DOHH2 (cell line): ENCODE data around the gene IL17D.

Source experiments
- H3F3A ChIP-seq: fragments of 200-600 bp; sonication (generic), shearing (Covaris generic); 2 replicates; pipeline ENCODE4 v1.6.0; 2016; ENCODE audit warnings: antibody characterized with exemption, mild to moderate bottlenecking; ENCODE audit not compliant: control insufficient read depth, insufficient read depth
- H3K27ac ChIP-seq: fragments of 200-600 bp; sonication (generic); 2 replicates; pipeline ENCODE4 v1.5.1; 2014; ENCODE audit warnings: low read depth, mild to moderate bottlenecking, low read length, moderate library complexity
- H3K27me3 ChIP-seq: fragments of 200-600 bp; sonication (generic); 2 replicates; pipeline ENCODE4 v1.6.1; 2014; ENCODE audit warnings: mild to moderate bottlenecking, low read length, mixed read lengths; ENCODE audit not compliant: control insufficient read depth
- H3K36me3 ChIP-seq: fragments of 200-600 bp; sonication (generic); 2 replicates; pipeline ENCODE4 v1.6.1; 2014; ENCODE audit warnings: mild to moderate bottlenecking, low read length, moderate library complexity, mixed read lengths; ENCODE audit not compliant: control insufficient read depth
- H3K4me1 ChIP-seq: fragments of 200-600 bp; sonication (generic); 2 replicates; pipeline ENCODE4 v1.6.1; 2014; ENCODE audit warnings: mild to moderate bottlenecking, low read length, mixed read lengths; ENCODE audit not compliant: control insufficient read depth
- H3K4me2 ChIP-seq: fragments of 200-600 bp; sonication (generic); 2 replicates; pipeline ENCODE4 v1.6.0; 2014; ENCODE audit warnings: mild to moderate bottlenecking, low read length, moderate library complexity
- H3K4me3 ChIP-seq: fragments of 200-600 bp; sonication (generic); 2 replicates; pipeline ENCODE4 v1.5.1; 2014; ENCODE audit warnings: mild to moderate bottlenecking, low read length, mixed read lengths
- H3K79me2 ChIP-seq: fragments of 200-600 bp; sonication (generic); 2 replicates; pipeline ENCODE4 v1.6.1; 2014; ENCODE audit warnings: mild to moderate bottlenecking, low read length, mixed read lengths; ENCODE audit not compliant: control insufficient read depth
- H3K9me2 ChIP-seq: fragments of 200-600 bp; sonication (generic); replicated peaks from 2 replicates; pipeline ENCODE4 v1.6.1; 2014; ENCODE audit warnings: mild to moderate bottlenecking, low read length, mixed read lengths; ENCODE audit not compliant: control insufficient read depth
- H3K9me3 ChIP-seq: fragments of 200-600 bp; sonication (generic); 2 replicates; pipeline ENCODE4 v1.6.1; 2014; ENCODE audit warnings: antibody characterized with exemption, low read length, mixed read lengths; ENCODE audit not compliant: control insufficient read depth, insufficient read depth
- H4K20me1 ChIP-seq: fragments of 200-600 bp; sonication (generic); 2 replicates; pipeline ENCODE4 v1.6.0; 2014; ENCODE audit warnings: low read depth, mild to moderate bottlenecking, antibody characterized with exemption, low read length, moderate library complexity; ENCODE audit not compliant: control insufficient read depth, insufficient read depth
- CTCF ChIP-seq: fragments of 200-600 bp; sonication (generic); IDR thresholded peaks from one replicate; pipeline ENCODE4 v1.5.1; 2014; ENCODE audit warnings: antibody characterized with exemption, mild to moderate bottlenecking, low read depth, low read length; ENCODE audit not compliant: poor library complexity, severe bottlenecking
- EZH2phosphoT487 ChIP-seq: fragments of 200-600 bp; sonication (generic); IDR thresholded peaks from 2 replicates; pipeline ENCODE4 v1.6.1; 2017; ENCODE audit warnings: borderline replicate concordance, mild to moderate bottlenecking, antibody characterized with exemption, low read length, moderate library complexity, mixed read lengths

Gene IL17D

GRCh38 chr13:20718958-20719566, 15.6 kb downstream of the IL17D start:
- H4K20me1 ChIP-seq, result no peaks in the 10 kb centered on the region
- no peaks in the 10 kb centered on the region for H3K9me3 ChIP-seq
- no peaks in the 10 kb centered on the region for H3K79me2 ChIP-seq

GRCh38 chr13:20719783-20720182, 16.3 kb downstream of the IL17D start:
- Histone ChIP-seq H3K9me3 (no peaks in the 10 kb centered on the region), H3K27ac (no peak overlapping the region)

More at GRCh38 chr13:20718958-20719566, 15.6 kb downstream of the IL17D start:
- H3K36me3 ChIP-seq, result no peaks in the 10 kb centered on the region
- no peaks in the 10 kb centered on the region for H3K4me1 ChIP-seq
- TF ChIP-seq EZH2phosphoT487, result no peak
- no peak for TF ChIP-seq CTCF
- no peaks in the 10 kb centered on the region for H3K9me2 ChIP-seq
- H3K27me3 ChIP-seq, result peaks cover 2% of the 10 kb centered on the region
- H3K4me2 ChIP-seq, result no peak overlapping the region
- H3K4me3 ChIP-seq, result no peak overlapping the region
- no peak overlapping the region for H3K27ac ChIP-seq
- H3F3A ChIP-seq, result no peaks in the 10 kb centered on the region

GRCh38 chr13:20720499-20720898, 17.0 kb downstream of the IL17D start:
- no peaks in the 10 kb centered on the region for H3K9me3 ChIP-seq
- H3K79me2 ChIP-seq, result no peaks in the 10 kb centered on the region
- no peaks in the 10 kb centered on the region for H3F3A ChIP-seq
- no peaks in the 10 kb centered on the region for H3K36me3 ChIP-seq
- H3K4me3 ChIP-seq, result no peak overlapping the region
- no peaks in the 10 kb centered on the region for H3K4me1 ChIP-seq
- H3K27ac ChIP-seq, result no peak overlapping the region
- H4K20me1 ChIP-seq, result no peaks in the 10 kb centered on the region
- H3K4me2 ChIP-seq, result no peak overlapping the region
- no peaks in the 10 kb centered on the region for H3K27me3 ChIP-seq
- TF ChIP-seq EZH2phosphoT487 (no peak), CTCF (no peak)
- H3K9me2 ChIP-seq, result no peaks in the 10 kb centered on the region

More at GRCh38 chr13:20719783-20720182, 16.3 kb downstream of the IL17D start:
- no peaks in the 10 kb centered on the region for H4K20me1 ChIP-seq
- H3K36me3 ChIP-seq, result no peaks in the 10 kb centered on the region
- H3K4me1 ChIP-seq, result no peaks in the 10 kb centered on the region
- TF ChIP-seq CTCF, result no peak
- TF ChIP-seq EZH2phosphoT487, result no peak
- no peak overlapping the region for H3K4me3 ChIP-seq
- no peak overlapping the region for H3K4me2 ChIP-seq
- H3K27me3 ChIP-seq, result no peaks in the 10 kb centered on the region
- no peaks in the 10 kb centered on the region for H3F3A ChIP-seq
- no peaks in the 10 kb centered on the region for H3K9me2 ChIP-seq
- H3K79me2 ChIP-seq, result no peaks in the 10 kb centered on the region

GRCh38 chr13:20721058-20721453, 17.6 kb downstream of the IL17D start:
- Histone ChIP-seq H3K27ac (no peak overlapping the region), H3K9me3 (no peaks in the 10 kb centered on the region), H4K20me1 (no peaks in the 10 kb centered on the region), H3K4me2 (no peak overlapping the region), H3K27me3 (no peaks in the 10 kb centered on the region), H3K79me2 (no peaks in the 10 kb centered on the region), H3K36me3 (no peaks in the 10 kb centered on the region), H3K9me2 (no peaks in the 10 kb centered on the region), H3K4me1 (no peaks in the 10 kb centered on the region), H3K4me3 (no peak overlapping the region), H3F3A (no peaks in the 10 kb centered on the region)
- TF ChIP-seq EZH2phosphoT487 (no peak), CTCF (no peak)
